Mesendoderm (in vitro differentiated cells): ENCODE data around the gene RNF224.

Experiments
- DNase-seq: peaks from one replicate; pipeline ENCODE4 v3.0.0; 2013
- H2AK5ac ChIP-seq: 2 replicates; pipeline ENCODE4 v1.6.1; 2013; ENCODE audit warnings: low read length, inconsistent platforms
- H2BK120ac ChIP-seq: 2 replicates; pipeline ENCODE4 v1.6.1; 2013; ENCODE audit warnings: low read depth, mild to moderate bottlenecking, low read length, moderate library complexity, mixed read lengths
- H2BK15ac ChIP-seq: replicated peaks from 2 replicates; pipeline ENCODE4 v1.6.1; 2013; ENCODE audit warnings: low read depth, mild to moderate bottlenecking, moderate library complexity
- H2BK5ac ChIP-seq: 2 replicates; pipeline ENCODE4 v1.6.1; 2013; ENCODE audit warnings: low read length, inconsistent platforms
- H3K18ac ChIP-seq: 2 replicates; pipeline ENCODE4 v1.6.1; 2013; ENCODE audit warnings: mild to moderate bottlenecking, low read length, mixed read lengths
- H3K23ac ChIP-seq: one replicate; pipeline ENCODE4 v1.6.1; 2013; ENCODE audit warnings: low read length
- H3K27ac ChIP-seq: 2 replicates; pipeline ENCODE4 v1.5.1; 2013; ENCODE audit warnings: low read depth, mild to moderate bottlenecking, inconsistent platforms, low read length, moderate library complexity
- H3K27me3 ChIP-seq: 2 replicates; pipeline ENCODE4 v1.6.1; 2013; ENCODE audit warnings: low read length, control low read depth, mild to moderate bottlenecking, inconsistent platforms; ENCODE audit not compliant: insufficient read depth, poor library complexity
- H3K36me3 ChIP-seq: 2 replicates; pipeline ENCODE4 v1.6.1; 2013; ENCODE audit warnings: low read length, inconsistent platforms; ENCODE audit not compliant: control insufficient read depth, insufficient read depth
- H3K4ac ChIP-seq: one replicate; pipeline ENCODE4 v1.6.1; 2013; ENCODE audit warnings: low read depth, mild to moderate bottlenecking, low read length, moderate library complexity
- H3K4me1 ChIP-seq: 2 replicates; pipeline ENCODE4 v1.6.1; 2013; ENCODE audit warnings: low read depth, low read length, inconsistent platforms; ENCODE audit not compliant: control insufficient read depth
- H3K4me2 ChIP-seq: 2 replicates; pipeline ENCODE4 v1.6.1; 2013; ENCODE audit warnings: low read length
- H3K4me3 ChIP-seq: 2 replicates; pipeline ENCODE4 v1.5.1; 2013; ENCODE audit warnings: mild to moderate bottlenecking, low read length
- H3K56ac ChIP-seq: one replicate; pipeline ENCODE4 v1.6.1; 2013; ENCODE audit warnings: low read length
- H3K79me1 ChIP-seq: 2 replicates; pipeline ENCODE4 v1.6.1; 2013; ENCODE audit warnings: low read length, inconsistent platforms
- H3K79me2 ChIP-seq: 2 replicates; pipeline ENCODE4 v1.6.1; 2013; ENCODE audit warnings: mild to moderate bottlenecking, low read length; ENCODE audit not compliant: control insufficient read depth, insufficient read depth
- H3K9ac ChIP-seq: 2 replicates; pipeline ENCODE4 v1.6.1; 2013; ENCODE audit warnings: low read length, inconsistent platforms
- H4K5ac ChIP-seq: one replicate; pipeline ENCODE4 v1.6.1; 2013; ENCODE audit warnings: low read length
- H4K8ac ChIP-seq: one replicate; pipeline ENCODE4 v1.6.1; 2013; ENCODE audit warnings: low read depth, mild to moderate bottlenecking, control low read depth, low read length, moderate library complexity
- WGBS: extraction: QIAGEN DNeasy Blood & Tissue Kit; methylation state at CpG from one replicate; pipeline ENCODE4 v1.1.7; 2013; ENCODE audit warnings: low lambda C conversion rate, missing lambda C conversion rate; ENCODE audit not compliant: insufficient coverage; ENCODE audit errors: extremely low coverage; 5-methylcytosine and 5-hydroxymethylcytosine counted together

The RNF224 gene

GRCh38 chr9:137225699-137226331, 1.5 kb upstream of the RNF224 start:
- H3K27me3 ChIP-seq, result peaks cover 2% of the 10 kb centered on the region
- H3K79me1 ChIP-seq, result no peaks in the 10 kb centered on the region
- H3K23ac ChIP-seq, result no peak overlapping the region
- H3K4ac ChIP-seq, result no peak overlapping the region
- no peak overlapping the region for H4K5ac ChIP-seq
- H3K4me1 ChIP-seq, result no peaks in the 10 kb centered on the region
- H3K18ac ChIP-seq, result no peak overlapping the region
- no peak overlapping the region for H3K56ac ChIP-seq
- no peak overlapping the region for H2BK5ac ChIP-seq
- H3K4me3 ChIP-seq, result no peak overlapping the region
- no peak overlapping the region for H4K8ac ChIP-seq
- H2BK15ac ChIP-seq, result no peak overlapping the region
- H3K4me2 ChIP-seq, result no peak overlapping the region
- no peak overlapping the region for H3K27ac ChIP-seq
- H3K9ac ChIP-seq, result no peak overlapping the region
- H3K79me2 ChIP-seq, result no peaks in the 10 kb centered on the region
- WGBS, result no CpG with 5 or more reads among the region's 21 CpGs
- no peak overlapping the region for H2BK120ac ChIP-seq
- H2AK5ac ChIP-seq, result no peak overlapping the region
- no peaks in the 10 kb centered on the region for H3K36me3 ChIP-seq
- DNase-seq, result no peak

- no peaks in the 10 kb centered on the region for H3K36me3 ChIP-seq
- H2BK5ac ChIP-seq, result no peak overlapping the region
- no peaks in the 10 kb centered on the region for H3K79me2 ChIP-seq
- H3K9ac ChIP-seq, result no peak overlapping the region
- H2AK5ac ChIP-seq, result no peak overlapping the region
- H3K4ac ChIP-seq, result no peak overlapping the region
- no CpG with 5 or more reads among the region's 18 CpGs for WGBS
- DNase-seq, result no peak
- H4K8ac ChIP-seq, result no peak overlapping the region
- no peak overlapping the region for H2BK120ac ChIP-seq
- H4K5ac ChIP-seq, result no peak overlapping the region
- H3K56ac ChIP-seq, result no peak overlapping the region
- H2BK15ac ChIP-seq, result no peak overlapping the region
- no peak overlapping the region for H3K4me2 ChIP-seq
- H3K23ac ChIP-seq, result no peak overlapping the region
- H3K27ac ChIP-seq, result no peak overlapping the region
- H3K4me3 ChIP-seq, result no peak overlapping the region
- H3K18ac ChIP-seq, result no peak overlapping the region
- peaks cover 2% of the 10 kb centered on the region for H3K27me3 ChIP-seq
- no peaks in the 10 kb centered on the region for H3K79me1 ChIP-seq
- H3K4me1 ChIP-seq, result no peaks in the 10 kb centered on the region
These were observed 806 bp upstream of the RNF224 start for GRCh38 chr9:137226338-137227053.

GRCh38 chr9:137227853-137228505, 677 bp downstream of the RNF224 start:
- Histone ChIP-seq H2BK120ac (no peak overlapping the region), H3K79me2 (no peaks in the 10 kb centered on the region), H3K27me3 (no peaks in the 10 kb centered on the region), H3K9ac (no peak overlapping the region), H3K23ac (no peak overlapping the region), H2BK15ac (no peak overlapping the region), H3K36me3 (no peaks in the 10 kb centered on the region), H4K8ac (no peak overlapping the region), H3K56ac (no peak overlapping the region), H3K4me1 (no peaks in the 10 kb centered on the region), H2BK5ac (no peak overlapping the region), H4K5ac (no peak overlapping the region), H3K79me1 (no peaks in the 10 kb centered on the region), H3K18ac (no peak overlapping the region), H2AK5ac (no peak overlapping the region), H3K27ac (no peak overlapping the region), H3K4ac (no peak overlapping the region), H3K4me2 (no peak overlapping the region), H3K4me3 (no peak overlapping the region)
- DNase-seq, result no peak
- WGBS, result no CpG with 5 or more reads among the region's 18 CpGs

GRCh38 chr9:137228506-137228967, 1.2 kb downstream of the RNF224 start:
- DNase-seq, result no peak
- no peak overlapping the region for H3K23ac ChIP-seq
- no peaks in the 10 kb centered on the region for H3K27me3 ChIP-seq
- no peaks in the 10 kb centered on the region for H3K79me2 ChIP-seq
- WGBS, result no CpG with 5 or more reads among the region's 29 CpGs
- no peak overlapping the region for H3K9ac ChIP-seq
- no peak overlapping the region for H3K4me3 ChIP-seq
- no peak overlapping the region for H4K5ac ChIP-seq
- H3K27ac ChIP-seq, result no peak overlapping the region
- H3K18ac ChIP-seq, result no peak overlapping the region
- no peaks in the 10 kb centered on the region for H3K79me1 ChIP-seq
- H3K56ac ChIP-seq, result no peak overlapping the region
- no peak overlapping the region for H2BK15ac ChIP-seq
- no peak overlapping the region for H2BK120ac ChIP-seq
- H2BK5ac ChIP-seq, result no peak overlapping the region
- no peak overlapping the region for H4K8ac ChIP-seq
- H2AK5ac ChIP-seq, result no peak overlapping the region
- no peak overlapping the region for H3K4ac ChIP-seq
- H3K36me3 ChIP-seq, result no peaks in the 10 kb centered on the region
- H3K4me1 ChIP-seq, result no peaks in the 10 kb centered on the region
- no peak overlapping the region for H3K4me2 ChIP-seq

- Histone ChIP-seq H2BK120ac (no peak overlapping the region), H2AK5ac (no peak overlapping the region), H3K4me2 (no peak overlapping the region), H3K18ac (no peak overlapping the region), H3K79me1 (no peaks in the 10 kb centered on the region), H3K23ac (no peak overlapping the region), H3K27ac (no peak overlapping the region), H4K8ac (no peak overlapping the region), H3K56ac (no peak overlapping the region), H3K4me1 (no peaks in the 10 kb centered on the region), H2BK5ac (no peak overlapping the region), H3K79me2 (no peaks in the 10 kb centered on the region), H3K4ac (no peak overlapping the region), H3K36me3 (no peaks in the 10 kb centered on the region), H3K9ac (no peak overlapping the region), H4K5ac (no peak overlapping the region), H2BK15ac (no peak overlapping the region), H3K4me3 (no peak overlapping the region), H3K27me3 (no peaks in the 10 kb centered on the region)
- no CpG with 5 or more reads among the region's 27 CpGs for WGBS
- DNase-seq, result no peak
These were observed 1.9 kb downstream of the RNF224 start for GRCh38 chr9:137228968-137229896.
